Left ventricle myocardium inferior (tissue), 1 donor: ENCODE results near the gene SPDEF. TPM values are rescaled to one million over a fixed set of nuclear protein-coding genes. Genes with fewer than 3 reads are reported as not detected.

Experiments used
- DNase-seq: peaks from one replicate; pipeline ENCODE4 v3.0.0-alpha.2; 2020
- H3K27ac ChIP-seq: fragments of 200-600 bp; replicated peaks from 2 replicates; pipeline ENCODE4 v1.8.0; 2021
- H3K27me3 ChIP-seq: fragments of 200-600 bp; 2 replicates; pipeline ENCODE4 v1.8.0; 2021; ENCODE audit warnings: low read depth
- H3K36me3 ChIP-seq: fragments of 200-600 bp; 2 replicates; pipeline ENCODE4 v1.8.0; 2021
- H3K4me1 ChIP-seq: fragments of 200-600 bp; 2 replicates; pipeline ENCODE4 v1.8.0; 2021
- H3K4me3 ChIP-seq: fragments of 200-600 bp; 2 replicates; pipeline ENCODE4 v1.8.0; 2021; ENCODE audit warnings: mild to moderate bottlenecking, moderate library complexity
- H3K9me3 ChIP-seq: fragments of 200-600 bp; replicated peaks from 2 replicates; pipeline ENCODE4 v1.8.0; 2021
- intact Hi-C: fragments of 100-400 bp; cut with micrococcal nuclease; formaldehyde crosslinking; loops from one replicate; pipeline ENCODE4 v1.11.0; 2022
- total RNA-seq: library from RNA; stranded (reverse); fragmentation: NEBNext Ultra II Directional; extraction: Animal tissue kit (Norgen Biotek cat#: 25700); gene quantifications from one replicate; pipeline ENCODE4 v1.2.1, GENCODE V29; 2021
- TF ChIP-seq, protein P1 (sequence below): fragments of 200-600 bp; IDR thresholded peaks from 2 replicates; pipeline ENCODE4 v1.8.0; 2021; ENCODE audit warnings: antibody characterized with exemption, mild to moderate bottlenecking, borderline replicate concordance
- donor health status: DM: no; HTN: yes; CAD: no; lungs with severe emphysema.

Gene SPDEF
- total RNA-seq, 1 donor from 2014 or later: 0.11 TPM

DNA sequence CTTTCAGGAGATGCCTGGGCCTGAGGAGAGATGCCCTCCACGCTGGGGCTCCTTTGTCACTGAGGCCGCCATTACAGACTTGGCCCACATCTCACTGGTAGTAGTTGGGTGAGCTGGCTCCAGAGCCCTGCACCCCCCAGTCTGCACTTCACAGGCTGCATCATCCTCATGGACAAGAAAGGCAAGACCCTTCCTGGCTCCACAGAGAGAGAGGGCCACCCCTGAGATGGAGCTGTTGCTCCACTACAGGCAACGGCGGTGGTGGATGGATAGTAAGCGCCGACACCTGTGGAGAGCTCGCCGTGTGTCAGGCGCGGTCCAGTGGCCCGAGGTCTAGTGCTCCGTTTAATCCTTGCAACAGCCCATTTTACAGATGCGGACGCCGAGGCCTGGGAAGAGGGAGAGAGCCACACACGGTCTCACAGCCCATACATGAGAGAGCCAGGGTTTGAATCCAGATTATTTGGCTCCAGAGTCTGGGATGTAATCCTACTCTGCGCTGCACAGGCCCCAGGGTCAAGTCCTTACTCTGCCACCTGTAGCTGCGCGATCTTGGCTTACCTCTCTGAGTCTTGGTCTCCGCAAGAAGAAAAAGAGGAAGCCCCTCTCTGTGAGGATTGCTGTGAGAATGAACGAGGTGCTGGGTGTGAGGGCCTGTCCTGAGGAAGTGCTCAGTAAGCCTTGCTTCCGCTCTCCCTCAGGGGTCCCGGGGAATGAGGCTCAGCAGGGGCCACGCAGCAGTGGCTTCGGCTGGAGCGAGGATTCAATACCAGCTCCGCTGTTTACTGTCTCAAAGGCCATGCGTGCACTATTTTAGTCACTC is 34.5 kb downstream of the SPDEF start:
- peak; percentile 7 for DNase-seq
- H3K4me1 ChIP-seq: peaks cover 6% of the 10 kb centered on the region
- no peak overlapping the region for H3K27ac ChIP-seq
- no peaks in the 10 kb centered on the region for H3K36me3 ChIP-seq
- intact Hi-C loops: no loop called here
- no peak overlapping the region for H3K4me3 ChIP-seq
- TF ChIP-seq, protein P1, sequence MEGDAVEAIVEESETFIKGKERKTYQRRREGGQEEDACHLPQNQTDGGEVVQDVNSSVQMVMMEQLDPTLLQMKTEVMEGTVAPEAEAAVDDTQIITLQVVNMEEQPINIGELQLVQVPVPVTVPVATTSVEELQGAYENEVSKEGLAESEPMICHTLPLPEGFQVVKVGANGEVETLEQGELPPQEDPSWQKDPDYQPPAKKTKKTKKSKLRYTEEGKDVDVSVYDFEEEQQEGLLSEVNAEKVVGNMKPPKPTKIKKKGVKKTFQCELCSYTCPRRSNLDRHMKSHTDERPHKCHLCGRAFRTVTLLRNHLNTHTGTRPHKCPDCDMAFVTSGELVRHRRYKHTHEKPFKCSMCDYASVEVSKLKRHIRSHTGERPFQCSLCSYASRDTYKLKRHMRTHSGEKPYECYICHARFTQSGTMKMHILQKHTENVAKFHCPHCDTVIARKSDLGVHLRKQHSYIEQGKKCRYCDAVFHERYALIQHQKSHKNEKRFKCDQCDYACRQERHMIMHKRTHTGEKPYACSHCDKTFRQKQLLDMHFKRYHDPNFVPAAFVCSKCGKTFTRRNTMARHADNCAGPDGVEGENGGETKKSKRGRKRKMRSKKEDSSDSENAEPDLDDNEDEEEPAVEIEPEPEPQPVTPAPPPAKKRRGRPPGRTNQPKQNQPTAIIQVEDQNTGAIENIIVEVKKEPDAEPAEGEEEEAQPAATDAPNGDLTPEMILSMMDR: no peak
- no peaks in the 10 kb centered on the region for H3K9me3 ChIP-seq
- peaks cover 15% of the 10 kb centered on the region for H3K27me3 ChIP-seq

DNA sequence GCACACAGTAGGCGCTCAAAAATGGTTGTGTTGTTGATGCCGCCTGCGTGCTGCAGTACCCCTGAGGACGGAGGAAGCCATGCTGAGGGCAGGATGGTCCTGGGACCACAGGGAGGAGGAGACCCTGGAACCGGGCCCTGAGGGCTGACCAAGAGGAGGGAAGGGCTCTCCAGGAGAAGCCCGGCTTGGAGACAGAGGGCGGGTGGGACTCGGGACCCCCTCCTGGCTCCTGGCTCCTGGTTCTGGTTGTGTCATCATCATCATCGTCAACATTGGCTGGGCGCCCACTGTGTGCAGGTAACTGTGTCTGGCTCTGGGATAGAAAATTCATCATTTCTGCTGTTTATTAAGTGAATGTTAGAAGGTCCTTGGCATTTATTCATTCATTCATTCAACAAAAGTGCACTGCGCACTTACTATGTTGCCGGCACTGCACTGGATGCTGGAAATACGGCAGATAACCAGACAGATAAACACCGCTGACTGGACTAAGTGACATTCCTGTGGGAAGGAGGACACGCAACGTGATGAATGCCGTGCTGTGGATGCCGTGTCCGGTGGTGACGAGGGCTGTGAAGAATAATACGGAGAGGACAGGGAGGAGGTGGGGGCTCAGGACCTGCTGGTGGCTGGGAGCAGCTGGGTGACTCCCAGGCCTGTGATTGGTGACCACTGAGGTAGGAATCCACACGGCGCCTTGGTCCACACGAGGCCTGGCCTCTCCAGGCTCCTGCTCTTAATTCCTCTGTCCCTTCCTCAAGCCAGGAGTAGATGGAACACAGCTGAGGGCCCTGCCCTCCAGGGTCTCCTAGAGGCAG is 35.3 kb downstream of the SPDEF start:
- Histone ChIP-seq H3K27ac (no peak overlapping the region), H3K4me3 (no peak overlapping the region), H3K27me3 (peaks cover 23% of the 10 kb centered on the region), H3K36me3 (no peaks in the 10 kb centered on the region), H3K9me3 (no peaks in the 10 kb centered on the region), H3K4me1 (no peaks in the 10 kb centered on the region)
- peak; percentile 6 for DNase-seq
- TF ChIP-seq, protein P1: no peak
- intact Hi-C loops: no loop called here

DNA sequence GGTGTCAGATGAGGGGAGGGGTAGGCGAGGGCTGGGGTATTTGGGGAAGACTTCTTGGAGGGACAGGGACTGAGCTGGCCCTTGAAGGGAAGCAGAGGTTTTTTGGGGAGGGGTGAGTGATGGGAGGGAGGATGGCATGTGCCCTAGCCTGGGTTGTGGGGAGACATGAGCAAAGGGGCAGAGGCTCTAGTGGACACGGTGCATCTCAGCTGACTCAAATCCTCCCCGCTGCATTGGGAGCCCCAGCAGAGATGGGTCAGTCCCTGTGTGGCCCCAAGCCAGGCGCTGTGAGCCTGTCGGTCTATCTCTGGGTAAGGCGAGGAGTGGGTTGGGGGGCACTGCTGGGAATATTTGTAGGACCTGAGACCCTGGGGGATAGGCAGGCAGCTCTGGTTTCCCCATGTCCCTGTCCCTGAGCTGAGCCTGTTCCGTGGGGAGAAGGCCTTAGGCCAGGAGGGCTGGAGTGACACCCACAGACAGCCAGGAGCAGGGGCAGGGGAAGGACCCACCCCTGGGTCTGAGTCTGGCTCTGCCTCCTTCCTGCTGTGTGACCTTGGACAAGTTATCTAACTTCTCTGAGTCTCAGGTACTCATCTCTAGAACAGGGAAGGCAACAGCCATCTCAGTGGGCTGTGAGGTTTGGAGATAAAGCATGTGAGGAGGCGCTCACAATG is 36.0 kb downstream of the SPDEF start:
- DNase-seq: peak; percentile 2
- intact Hi-C loops: no loop called here
- Histone ChIP-seq H3K36me3 (no peaks in the 10 kb centered on the region), H3K9me3 (no peaks in the 10 kb centered on the region), H3K4me3 (no peak overlapping the region), H3K27me3 (peaks cover 31% of the 10 kb centered on the region), H3K27ac (no peak overlapping the region), H3K4me1 (no peaks in the 10 kb centered on the region)
- TF ChIP-seq, protein P1: no peak

DNA sequence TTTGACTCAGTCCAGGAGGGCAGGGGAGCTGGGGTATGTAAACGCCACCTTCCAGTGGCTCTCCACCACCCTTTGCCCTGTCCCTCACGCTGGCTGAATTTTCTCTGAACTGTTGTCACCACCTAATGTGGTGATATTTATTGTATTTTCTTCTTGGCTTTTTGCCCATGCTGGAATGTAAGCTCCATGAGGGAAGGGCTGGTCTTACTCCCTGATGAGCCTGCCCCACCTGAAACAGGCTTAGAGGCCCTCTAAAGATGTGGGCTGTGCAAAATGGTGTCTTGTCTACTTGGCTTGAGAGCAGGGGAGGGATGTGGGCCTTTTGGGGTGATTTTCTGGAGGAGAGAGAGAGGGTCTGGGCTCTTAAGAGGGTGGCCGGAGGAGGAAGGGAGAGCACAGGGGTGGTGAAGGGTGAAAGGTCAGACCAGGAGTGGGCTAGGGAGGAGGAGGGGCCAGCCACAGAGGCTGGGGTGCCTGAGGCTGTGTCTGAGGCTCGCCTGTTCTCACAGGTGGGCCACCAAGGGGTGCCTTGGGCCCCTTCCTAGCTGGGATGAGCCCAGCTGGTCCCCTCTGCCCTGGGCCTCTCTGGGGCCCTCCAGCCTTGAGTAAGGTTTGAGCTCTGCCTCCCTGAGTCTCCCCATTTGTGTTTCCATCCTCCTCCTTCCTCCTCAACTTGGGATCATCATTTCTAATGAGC is 37.3 kb downstream of the SPDEF start:
- Histone ChIP-seq H3K4me3 (no peak overlapping the region), H3K9me3 (no peaks in the 10 kb centered on the region), H3K4me1 (no peaks in the 10 kb centered on the region), H3K27me3 (peaks cover 41% of the 10 kb centered on the region), H3K27ac (no peak overlapping the region), H3K36me3 (no peaks in the 10 kb centered on the region)
- TF ChIP-seq, protein P1: no peak
- peak; percentile 7 for DNase-seq
- intact Hi-C loops: no loop called here

DNA sequence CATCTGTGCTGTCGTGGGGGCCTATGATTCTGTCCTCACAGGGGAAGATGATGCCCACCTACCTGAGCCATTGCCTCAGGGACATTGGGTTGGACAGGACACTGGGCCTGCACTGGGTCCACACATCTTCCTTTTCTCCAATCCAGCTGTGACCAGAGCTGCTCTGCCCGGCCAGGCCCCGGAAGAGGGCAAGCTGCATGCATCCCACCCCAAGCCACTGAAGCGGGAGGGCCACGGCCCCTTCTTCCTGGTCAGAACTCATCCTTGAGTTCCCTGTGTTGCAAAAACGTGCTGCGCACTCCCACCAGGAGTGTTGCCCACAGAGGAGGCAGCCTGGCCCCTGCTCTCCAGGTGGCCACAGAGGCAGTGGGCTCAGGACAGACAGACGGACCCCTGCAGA is 38.2 kb downstream of the SPDEF start:
- TF ChIP-seq, protein P1: no peak
- Histone ChIP-seq H3K4me1 (no peaks in the 10 kb centered on the region), H3K9me3 (no peaks in the 10 kb centered on the region), H3K27ac (no peak overlapping the region), H3K27me3 (peaks cover 48% of the 10 kb centered on the region), H3K4me3 (no peak overlapping the region), H3K36me3 (no peaks in the 10 kb centered on the region)
- peak; percentile 2 for DNase-seq
- intact Hi-C loops: no loop called here
